A549 (cell line): ENCODE results near the gene NDUFAF2. TPM values are rescaled to one million over a fixed set of nuclear protein-coding genes. Genes with fewer than 3 reads are reported as not detected.

Experiments
- ATAC-seq, 2 experiments: fragments of 200-7000 bp in 1 of 2; fragments of >200 bp in 1 of 2; cut with Nextera tagmentation in 1 of 2; cut with Tn5 transposase in 1 of 2; 3 replicates each; pipeline versions ENCODE4 v1.8.0 to v1.9.1; 2018 to 2020; ENCODE audit warnings: mild to moderate bottlenecking in 1 of 2, moderate library complexity in 1 of 2
- CTCF ChIA-PET: fragments of 300-600 bp; sonication (Branson Sonifier 250); formaldehyde crosslinking; extraction: SDS; loops from one replicate; lab custom pipeline; 2021; ENCODE audit warnings: antibody characterized with exemption, inconsistent platforms; lab: Yijun Ruan, JAX
- POLR2A ChIA-PET: fragments of 350-600 bp; formaldehyde crosslinking; extraction: SDS; loops from one replicate; lab custom pipeline; 2021; ENCODE audit warnings: antibody characterized with exemption, inconsistent platforms; lab: Yijun Ruan, JAX
- DNase-seq, 2 experiments: peaks; one replicate each; pipeline versions ENCODE4 v3.0.0 to v3.0.0-alpha.2; 2011 to 2016; ENCODE audit warnings: low read depth in 1 of 2, low spot score in 1 of 2
- FAIRE-seq: peaks from 2 replicates; lab custom pipeline; 2011; peaks lifted over from hg19 to GRCh38; lab: Jason Lieb, UNC
- H3K27ac ChIP-seq, 2 experiments: fragments of >200 bp; sonication (Bioruptor Twin); formaldehyde crosslinking; 3 replicates each; pipeline ENCODE4 v1.5.1; 2016 to 2017
- H3K4me1 ChIP-seq: fragments of >200 bp; sonication (Bioruptor Twin); formaldehyde crosslinking; 3 replicates; pipeline ENCODE4 v1.6.1; 2016
- H3K4me2 ChIP-seq: fragments of >200 bp; sonication (Bioruptor Twin); formaldehyde crosslinking; 3 replicates; pipeline ENCODE4 v1.6.1; 2016
- H3K4me3 ChIP-seq: fragments of >200 bp; sonication (Bioruptor Twin); formaldehyde crosslinking; 3 replicates; pipeline ENCODE4 v1.5.1; 2016
- H3K9me3 ChIP-seq: fragments of >200 bp; sonication (Bioruptor Twin); formaldehyde crosslinking; 3 replicates; pipeline ENCODE4 v1.6.1; 2016
- BHLHE40 ChIP-seq: IDR thresholded peaks from 2 replicates; pipeline ENCODE4 v1.6.1; 2012; ENCODE audit warnings: low read depth, low read length, inconsistent platforms
- CEBPB ChIP-seq, 2 experiments: fragments of >200 bp in 1 of 2; sonication (Bioruptor Twin) in 1 of 2; formaldehyde crosslinking in 1 of 2; IDR thresholded peaks; 2 replicates each; pipeline ENCODE4 v1.6.1; 2012 to 2016
- FOSL2 ChIP-seq, 2 experiments: fragments of 450-650 bp in 1 of 2; fragments of >200 bp in 1 of 2; sonication (Bioruptor Twin) in 1 of 2; formaldehyde crosslinking; IDR thresholded peaks; 2 replicates each; pipeline versions ENCODE4 v1.5.0 to v1.6.1; 2016 to 2020; ENCODE audit warnings: mild to moderate bottlenecking in 1 of 2, moderate library complexity in 1 of 2
- HDAC2 ChIP-seq: fragments of 200-600 bp; sonication (generic); IDR thresholded peaks from 2 replicates; pipeline ENCODE4 v1.6.1; 2016
- HEYL ChIP-seq: fragments of 250-450 bp; sonication (Bioruptor Pico); IDR thresholded peaks from 2 replicates; pipeline ENCODE4 v1.8.0; 2021; ENCODE audit warnings: mild to moderate bottlenecking, moderate library complexity
- HOXB13 ChIP-seq: fragments of 250-450 bp; sonication (Bioruptor Pico); IDR thresholded peaks from 2 replicates; pipeline ENCODE4 v1.5.0; 2020; ENCODE audit warnings: low read depth, mild to moderate bottlenecking, moderate library complexity
- JUN ChIP-seq, 2 experiments: fragments of >200 bp; sonication (Bioruptor Twin); formaldehyde crosslinking; IDR thresholded peaks; 2 replicates in 1 of 2; 3 replicates in 1 of 2; pipeline ENCODE4 v1.6.1; 2016 to 2017
- JUNB ChIP-seq: fragments of >200 bp; sonication (Bioruptor Twin); formaldehyde crosslinking; IDR thresholded peaks from 2 replicates; pipeline ENCODE4 v1.6.1; 2016
- MAFK ChIP-seq: fragments of 450-650 bp; IDR thresholded peaks from 2 replicates; pipeline ENCODE4 v1.6.1; 2014; ENCODE audit not compliant: partially characterized antibody
- MAZ ChIP-seq: fragments of 150-350 bp; IDR thresholded peaks from 2 replicates; pipeline ENCODE4 v1.6.1; 2014; ENCODE audit warnings: antibody characterized with exemption, low read depth, low read length, borderline replicate concordance
- NPAS2 ChIP-seq: fragments of 250-450 bp; sonication (Bioruptor Pico); IDR thresholded peaks from 2 replicates; pipeline ENCODE4 v1.8.0; 2022; ENCODE audit warnings: mild to moderate bottlenecking, moderate library complexity, borderline replicate concordance
- POLR2AphosphoS2 ChIP-seq: conservative IDR thresholded peaks from 2 replicates; pipeline ENCODE4 v1.6.1; 2012; ENCODE audit warnings: low read length, improper control_type of control experiment, inconsistent platforms
- TFCP2L1 ChIP-seq: fragments of 250-450 bp; sonication (Bioruptor Pico); IDR thresholded peaks from 2 replicates; pipeline ENCODE4 v1.5.0; 2021; ENCODE audit warnings: mild to moderate bottlenecking
- ZNF302 ChIP-seq: fragments of 250-450 bp; sonication (Bioruptor Pico); IDR thresholded peaks from 2 replicates; pipeline ENCODE4 v1.9.0; 2021; ENCODE audit warnings: inconsistent platforms, mild to moderate bottlenecking, moderate library complexity
- WGBS: methylation state at CpG from one replicate; pipeline ENCODE4 v1.1.6; 2017; ENCODE audit errors: missing lambda C conversion rate; 5-methylcytosine and 5-hydroxymethylcytosine counted together
- polyA plus RNA-seq, 4 experiments: library from polyadenylated mRNA; depleted of rRNA in 3 of 4; stranded (reverse); fragments of >200 nt; fragmentation: RNase III in 1 of 4; extraction: RNeasy Plus Mini Kit Qiagen cat#74134 plus additional on column Dnase treatment in 1 of 4; gene quantifications; 2 replicates in 3 of 4; 3 replicates in 1 of 4; pipeline ENCODE4 v1.2.3, GENCODE V29; 2011 to 2017
- TF ChIP-seq, protein P1 (sequence below): IDR thresholded peaks from 2 replicates; pipeline ENCODE4 v1.6.1; 2012
- TF ChIP-seq, protein P2 (sequence below): fragments of >200 bp; sonication (Bioruptor Twin); formaldehyde crosslinking; IDR thresholded peaks from 2 replicates; pipeline ENCODE4 v1.6.1; 2016
- TF ChIP-seq, protein P3 (sequence below): fragments of >200 bp; sonication (Bioruptor Twin); formaldehyde crosslinking; IDR thresholded peaks from 3 replicates; pipeline ENCODE4 v1.5.1; 2016
- TF ChIP-seq, protein P4 (sequence below): fragments of 250-450 bp; sonication (Bioruptor Pico); IDR thresholded peaks from 2 replicates; pipeline ENCODE4 v1.5.0; 2020; ENCODE audit warnings: low read depth, mild to moderate bottlenecking, moderate library complexity
- TF ChIP-seq, protein P5 (sequence below): IDR thresholded peaks from 2 replicates; pipeline ENCODE4 v1.6.1; 2012
- TF ChIP-seq, protein P6 (sequence below): fragments of 250-450 bp; sonication (Bioruptor Pico); IDR thresholded peaks from 2 replicates; pipeline ENCODE4 v1.5.0; 2021; ENCODE audit warnings: mild to moderate bottlenecking, moderate library complexity, borderline replicate concordance
- TF ChIP-seq, protein P7 (sequence below): fragments of >200 bp; sonication (Bioruptor Twin); formaldehyde crosslinking; IDR thresholded peaks from 3 replicates; pipeline ENCODE4 v1.6.1; 2016

NDUFAF2 gene
- polyA plus RNA-seq, 2 of the 4 experiments (the other 2 are of a cell fraction) = 66.1 to 83.7 TPM

DNA sequence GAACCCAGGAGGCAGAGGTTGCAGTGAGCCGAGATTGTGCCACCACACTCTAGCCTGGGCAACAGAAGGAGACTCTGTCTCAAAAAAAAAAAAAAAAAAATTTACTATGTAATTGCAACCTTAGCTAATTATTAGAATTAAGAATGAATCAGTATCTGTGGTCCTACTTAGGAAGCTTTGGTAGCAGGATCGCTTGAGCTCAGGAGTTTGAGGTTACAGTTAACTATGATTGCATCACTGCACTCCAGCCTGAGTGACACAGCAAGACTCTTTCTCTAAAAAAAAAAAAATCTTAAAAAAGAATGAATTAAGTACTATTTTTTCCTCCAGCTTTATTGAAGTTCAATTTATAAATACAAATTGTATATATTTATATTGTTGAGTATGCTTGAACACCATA, 16.7 kb downstream of the NDUFAF2 start:
- no peaks in the 10 kb centered on the region for H3K9me3 ChIP-seq
- TF ChIP-seq CEBPB (IDR thresholded peaks at IDR 0.05) (0 out of 4 replicates have a peak, but pooled peaks of 1 of the 2 experiments have one; percentile 12), NPAS2 (CRISPR knock-in tag) (no peak)
- no peak overlapping the region for H3K27ac ChIP-seq
- no peak overlapping the region for H3K4me2 ChIP-seq
- WGBS = 81% methylated on average over 2 of the region's 2 CpGs
- POLR2A ChIA-PET = interaction anchor here (0.5 to 1.0 kb wide), 2 partner anchors 10 to 370 kb away, joined by 3 to 6 read pairs; no protein-coding TSS in a partner anchor
- peaks cover 4% of the 10 kb centered on the region; the same call in 2 of the 3 replicates for H3K4me1 ChIP-seq
- no peak overlapping the region for H3K4me3 ChIP-seq
- peak in 1 of 2 experiments; percentile 10 for DNase-seq
- ATAC-seq = no peak
- CTCF ChIA-PET = interaction anchor here (0.6 to 1.3 kb wide), 7 partner anchors 36 to 1641 kb away, joined by 3 to 5 read pairs (median 3); no protein-coding TSS in a partner anchor
- no peak for FAIRE-seq

DNA sequence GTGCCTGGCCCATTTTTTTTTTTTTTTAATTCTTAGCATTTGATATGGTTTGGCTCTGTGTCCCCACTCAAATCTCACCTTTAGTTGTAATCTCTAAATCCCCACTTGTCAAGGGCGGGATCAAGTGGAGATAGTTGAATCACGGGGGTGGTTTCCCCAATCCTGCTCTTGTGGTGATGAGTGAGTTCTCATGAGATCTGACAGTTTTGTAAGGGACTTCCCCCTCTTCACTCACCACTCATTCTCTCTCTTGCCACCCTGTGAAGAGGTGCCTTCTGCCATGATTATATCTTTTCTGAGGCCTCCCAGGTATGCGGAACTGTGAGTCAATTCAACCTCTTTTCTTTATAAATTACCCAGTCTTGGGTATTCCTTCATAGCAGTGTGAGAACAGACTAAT, 27.2 kb downstream of the NDUFAF2 start:
- no peak for FAIRE-seq
- no peaks in the 10 kb centered on the region for H3K4me1 ChIP-seq
- no peak overlapping the region for H3K4me2 ChIP-seq
- DNase-seq = no peak
- H3K27ac ChIP-seq = no peak overlapping the region
- ChIA-PET POLR2A (interaction anchor here (0.7 kb wide), 1 partner anchor 10 kb away, joined by 6 read pairs; no protein-coding TSS in a partner anchor), CTCF (no interaction called here)
- no peak for ATAC-seq
- H3K4me3 ChIP-seq = no peak overlapping the region
- no peak for TF ChIP-seq JUNB
- TF ChIP-seq, protein P1, sequence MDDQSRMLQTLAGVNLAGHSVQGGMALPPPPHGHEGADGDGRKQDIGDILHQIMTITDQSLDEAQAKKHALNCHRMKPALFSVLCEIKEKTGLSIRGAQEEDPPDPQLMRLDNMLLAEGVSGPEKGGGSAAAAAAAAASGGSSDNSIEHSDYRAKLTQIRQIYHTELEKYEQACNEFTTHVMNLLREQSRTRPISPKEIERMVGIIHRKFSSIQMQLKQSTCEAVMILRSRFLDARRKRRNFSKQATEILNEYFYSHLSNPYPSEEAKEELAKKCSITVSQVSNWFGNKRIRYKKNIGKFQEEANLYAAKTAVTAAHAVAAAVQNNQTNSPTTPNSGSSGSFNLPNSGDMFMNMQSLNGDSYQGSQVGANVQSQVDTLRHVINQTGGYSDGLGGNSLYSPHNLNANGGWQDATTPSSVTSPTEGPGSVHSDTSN = no peak
- no peak for TF ChIP-seq MAZ
- TF ChIP-seq, protein P2, sequence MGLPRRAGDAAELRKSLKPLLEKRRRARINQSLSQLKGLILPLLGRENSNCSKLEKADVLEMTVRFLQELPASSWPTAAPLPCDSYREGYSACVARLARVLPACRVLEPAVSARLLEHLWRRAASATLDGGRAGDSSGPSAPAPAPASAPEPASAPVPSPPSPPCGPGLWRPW = no peak
- no peak for TF ChIP-seq HEYL
- TF ChIP-seq, protein P3, sequence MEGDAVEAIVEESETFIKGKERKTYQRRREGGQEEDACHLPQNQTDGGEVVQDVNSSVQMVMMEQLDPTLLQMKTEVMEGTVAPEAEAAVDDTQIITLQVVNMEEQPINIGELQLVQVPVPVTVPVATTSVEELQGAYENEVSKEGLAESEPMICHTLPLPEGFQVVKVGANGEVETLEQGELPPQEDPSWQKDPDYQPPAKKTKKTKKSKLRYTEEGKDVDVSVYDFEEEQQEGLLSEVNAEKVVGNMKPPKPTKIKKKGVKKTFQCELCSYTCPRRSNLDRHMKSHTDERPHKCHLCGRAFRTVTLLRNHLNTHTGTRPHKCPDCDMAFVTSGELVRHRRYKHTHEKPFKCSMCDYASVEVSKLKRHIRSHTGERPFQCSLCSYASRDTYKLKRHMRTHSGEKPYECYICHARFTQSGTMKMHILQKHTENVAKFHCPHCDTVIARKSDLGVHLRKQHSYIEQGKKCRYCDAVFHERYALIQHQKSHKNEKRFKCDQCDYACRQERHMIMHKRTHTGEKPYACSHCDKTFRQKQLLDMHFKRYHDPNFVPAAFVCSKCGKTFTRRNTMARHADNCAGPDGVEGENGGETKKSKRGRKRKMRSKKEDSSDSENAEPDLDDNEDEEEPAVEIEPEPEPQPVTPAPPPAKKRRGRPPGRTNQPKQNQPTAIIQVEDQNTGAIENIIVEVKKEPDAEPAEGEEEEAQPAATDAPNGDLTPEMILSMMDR = no peak
- TF ChIP-seq ZNF302 (CRISPR knock-in tag) = no peak
- TF ChIP-seq HOXB13 = no peak
- TF ChIP-seq, protein P4, sequence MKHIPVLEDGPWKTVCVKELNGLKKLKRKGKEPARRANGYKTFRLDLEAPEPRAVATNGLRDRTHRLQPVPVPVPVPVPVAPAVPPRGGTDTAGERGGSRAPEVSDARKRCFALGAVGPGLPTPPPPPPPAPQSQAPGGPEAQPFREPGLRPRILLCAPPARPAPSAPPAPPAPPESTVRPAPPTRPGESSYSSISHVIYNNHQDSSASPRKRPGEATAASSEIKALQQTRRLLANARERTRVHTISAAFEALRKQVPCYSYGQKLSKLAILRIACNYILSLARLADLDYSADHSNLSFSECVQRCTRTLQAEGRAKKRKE = no peak
- no peak for TF ChIP-seq MAFK
- no peak for TF ChIP-seq CEBPB (IDR thresholded peaks at IDR 0.05)
- TF ChIP-seq FOSL2 (IDR thresholded peaks at IDR 0.05) = no peak
- no peak for TF ChIP-seq FOSL2 (CRISPR knock-in tag; IDR thresholded peaks at IDR 0.05)
- TF ChIP-seq BHLHE40 = no peak
- TF ChIP-seq, protein P5, sequence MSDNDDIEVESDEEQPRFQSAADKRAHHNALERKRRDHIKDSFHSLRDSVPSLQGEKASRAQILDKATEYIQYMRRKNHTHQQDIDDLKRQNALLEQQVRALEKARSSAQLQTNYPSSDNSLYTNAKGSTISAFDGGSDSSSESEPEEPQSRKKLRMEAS = no peak
- TF ChIP-seq, protein P6, sequence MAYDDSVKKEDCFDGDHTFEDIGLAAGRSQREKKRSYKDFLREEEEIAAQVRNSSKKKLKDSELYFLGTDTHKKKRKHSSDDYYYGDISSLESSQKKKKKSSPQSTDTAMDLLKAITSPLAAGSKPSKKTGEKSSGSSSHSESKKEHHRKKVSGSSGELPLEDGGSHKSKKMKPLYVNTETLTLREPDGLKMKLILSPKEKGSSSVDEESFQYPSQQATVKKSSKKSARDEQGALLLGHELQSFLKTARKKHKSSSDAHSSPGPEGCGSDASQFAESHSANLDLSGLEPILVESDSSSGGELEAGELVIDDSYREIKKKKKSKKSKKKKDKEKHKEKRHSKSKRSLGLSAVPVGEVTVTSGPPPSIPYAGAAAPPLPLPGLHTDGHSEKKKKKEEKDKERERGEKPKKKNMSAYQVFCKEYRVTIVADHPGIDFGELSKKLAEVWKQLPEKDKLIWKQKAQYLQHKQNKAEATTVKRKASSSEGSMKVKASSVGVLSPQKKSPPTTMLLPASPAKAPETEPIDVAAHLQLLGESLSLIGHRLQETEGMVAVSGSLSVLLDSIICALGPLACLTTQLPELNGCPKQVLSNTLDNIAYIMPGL (CRISPR knock-in tag) = no peak
- no peak for TF ChIP-seq TFCP2L1 (CRISPR knock-in tag)
- no peak for TF ChIP-seq POLR2AphosphoS2
- TF ChIP-seq, protein P7, sequence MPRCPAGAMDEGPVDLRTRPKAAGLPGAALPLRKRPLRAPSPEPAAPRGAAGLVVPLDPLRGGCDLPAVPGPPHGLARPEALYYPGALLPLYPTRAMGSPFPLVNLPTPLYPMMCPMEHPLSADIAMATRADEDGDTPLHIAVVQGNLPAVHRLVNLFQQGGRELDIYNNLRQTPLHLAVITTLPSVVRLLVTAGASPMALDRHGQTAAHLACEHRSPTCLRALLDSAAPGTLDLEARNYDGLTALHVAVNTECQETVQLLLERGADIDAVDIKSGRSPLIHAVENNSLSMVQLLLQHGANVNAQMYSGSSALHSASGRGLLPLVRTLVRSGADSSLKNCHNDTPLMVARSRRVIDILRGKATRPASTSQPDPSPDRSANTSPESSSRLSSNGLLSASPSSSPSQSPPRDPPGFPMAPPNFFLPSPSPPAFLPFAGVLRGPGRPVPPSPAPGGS = no peak
- TF ChIP-seq JUN (IDR thresholded peaks at IDR 0.05) = no peak
- TF ChIP-seq HDAC2 = no peak
- peaks cover 22% of the 10 kb centered on the region; the same call in 2 of the 3 replicates for H3K9me3 ChIP-seq
- 88% methylated on average over 3 of the region's 3 CpGs for WGBS
